ENCODE data around the gene CCN2. TPM values are rescaled to one million over a fixed set of nuclear protein-coding genes. Genes with fewer than 3 reads are reported as not detected.

CCN2 gene
- total and polyA plus RNA-seq, 5 donors from 2014 or later = not detected

Other genes with a start within 250 kb of the CCN2 start
- not detected for gene OR2A4, start 250.0 kb downstream of the CCN2 start, total RNA-seq
- not detected for gene OR2A4, start 250.0 kb downstream of the CCN2 start, polyA plus RNA-seq
- not detected for gene CTAGE9, start 240.4 kb downstream of the CCN2 start, total RNA-seq
- not detected for gene CTAGE9, start 240.4 kb downstream of the CCN2 start, polyA plus RNA-seq
- not detected for gene ENPP1, start 143.4 kb downstream of the CCN2 start, total RNA-seq
- gene ENPP1, start 143.4 kb downstream of the CCN2 start, polyA plus RNA-seq = under 1 TPM in 1 of 4 donors, not detected in 3; 0.13 TPM